Activated T-helper 2 cell treated with anti-CD3 and anti-CD28 coated beads, Interferon-gamma antibody, Interleukin-2, Interleukin-4, amounts not matched to agents 10 μg/mL and 5 μg/mL and 100 μg/mL, durations not matched to agents 14 hours and 24 hours and 36 hours (primary cell): ENCODE data around the gene MTG2. TPM values are rescaled to one million over a fixed set of nuclear protein-coding genes. Genes with fewer than 3 reads are reported as not detected.

Source experiments
- DNase-seq: peaks from one replicate; pipeline ENCODE4 v3.0.0; 2021; ENCODE audit warnings: low spot score
- H3K27ac Mint-ChIP-seq: one replicate; pipeline ENCODE4 v1.8.0; 2021; ENCODE audit warnings: mixed read lengths
- H3K27me3 Mint-ChIP-seq: one replicate; pipeline ENCODE4 v1.8.0; 2021; ENCODE audit warnings: low read depth, mixed read lengths
- H3K36me3 Mint-ChIP-seq: one replicate; pipeline ENCODE4 v1.8.0; 2021; ENCODE audit warnings: low read depth, mixed read lengths
- H3K4me1 Mint-ChIP-seq: one replicate; pipeline ENCODE4 v1.8.0; 2021; ENCODE audit warnings: low read depth, mixed read lengths
- H3K4me3 Mint-ChIP-seq: one replicate; pipeline ENCODE4 v1.8.0; 2021; ENCODE audit warnings: low read depth, mild to moderate bottlenecking, moderate library complexity, mixed read lengths
- H3K9me3 Mint-ChIP-seq: one replicate; pipeline ENCODE4 v1.8.0; 2021; ENCODE audit warnings: mixed read lengths
- intact Hi-C: fragments of 100-400 bp; cut with micrococcal nuclease; formaldehyde crosslinking; loops from one replicate; pipeline ENCODE4 v1.15.1; 2023
- total RNA-seq: library from RNA; stranded (reverse); gene quantifications from 2 replicates; pipeline ENCODE4 v1.2.3, GENCODE V29; 2022

The MTG2 gene
- total RNA-seq, 1 donor from 2014 or later: 40.2 TPM

GRCh38 chr20:62160253-62160652, 22.6 kb upstream of the MTG2 start:
- no peak overlapping the region for H3K27ac Mint-ChIP-seq
- no peak for DNase-seq
- H3K4me1 Mint-ChIP-seq: peaks cover 10% of the 10 kb centered on the region
- no peaks in the 10 kb centered on the region for H3K27me3 Mint-ChIP-seq
- no peaks in the 10 kb centered on the region for H3K9me3 Mint-ChIP-seq
- H3K36me3 Mint-ChIP-seq: peaks cover 33% of the 10 kb centered on the region
- H3K4me3 Mint-ChIP-seq: no peak overlapping the region
- intact Hi-C loops: loop anchor here (2.0 kb wide), 1 partner anchor 17 kb away; the partner anchor contains the start of genes PSMA7 and SS18L1

GRCh38 chr20:62160876-62161275, 22.0 kb upstream of the MTG2 start:
- Mint-ChIP-seq H3K9me3 (no peaks in the 10 kb centered on the region), H3K36me3 (peaks cover 31% of the 10 kb centered on the region), H3K27me3 (no peaks in the 10 kb centered on the region), H3K4me3 (no peak overlapping the region), H3K27ac (no peak overlapping the region), H3K4me1 (peaks cover 10% of the 10 kb centered on the region)
- intact Hi-C loops: loop anchor here (2.0 kb wide), 1 partner anchor 18 kb away; the partner anchor contains the start of genes PSMA7 and SS18L1
- no peak for DNase-seq

GRCh38 chr20:62161347-62161746, 21.5 kb upstream of the MTG2 start:
- Mint-ChIP-seq H3K36me3 (peaks cover 34% of the 10 kb centered on the region), H3K27me3 (no peaks in the 10 kb centered on the region), H3K9me3 (no peaks in the 10 kb centered on the region), H3K27ac (no peak overlapping the region), H3K4me1 (peaks cover 10% of the 10 kb centered on the region), H3K4me3 (no peak overlapping the region)
- no peak for DNase-seq
- intact Hi-C loops: loop anchor here (2.0 kb wide), 1 partner anchor 19 kb away; the partner anchor contains the start of genes PSMA7 and SS18L1

GRCh38 chr20:62162765-62163484, 19.9 kb upstream of the MTG2 start:
- intact Hi-C loops: no loop called here
- peaks cover 36% of the 10 kb centered on the region for H3K36me3 Mint-ChIP-seq
- H3K4me3 Mint-ChIP-seq: no peak overlapping the region
- H3K9me3 Mint-ChIP-seq: no peaks in the 10 kb centered on the region
- H3K4me1 Mint-ChIP-seq: peaks cover 10% of the 10 kb centered on the region
- no peak for DNase-seq
- H3K27me3 Mint-ChIP-seq: no peaks in the 10 kb centered on the region
- H3K27ac Mint-ChIP-seq: no peak overlapping the region

GRCh38 chr20:62163485-62163865, 19.4 kb upstream of the MTG2 start:
- no peak overlapping the region for H3K4me3 Mint-ChIP-seq
- no peaks in the 10 kb centered on the region for H3K27me3 Mint-ChIP-seq
- DNase-seq: no peak
- no peaks in the 10 kb centered on the region for H3K9me3 Mint-ChIP-seq
- no peak overlapping the region for H3K27ac Mint-ChIP-seq
- H3K4me1 Mint-ChIP-seq: peaks cover 10% of the 10 kb centered on the region
- intact Hi-C loops: no loop called here
- H3K36me3 Mint-ChIP-seq: peaks cover 38% of the 10 kb centered on the region

- Mint-ChIP-seq H3K4me3 (no peak overlapping the region), H3K36me3 (peaks cover 36% of the 10 kb centered on the region), H3K27ac (no peak overlapping the region), H3K4me1 (peaks cover 10% of the 10 kb centered on the region), H3K9me3 (no peaks in the 10 kb centered on the region), H3K27me3 (no peaks in the 10 kb centered on the region)
- no peak for DNase-seq
- intact Hi-C loops: no loop called here
Measured at GRCh38 chr20:62163986-62164762, 18.7 kb upstream of the MTG2 start.

GRCh38 chr20:62164879-62165761, 17.7 kb upstream of the MTG2 start:
- intact Hi-C loops: no loop called here
- Mint-ChIP-seq H3K27ac (no peak overlapping the region), H3K9me3 (no peaks in the 10 kb centered on the region), H3K4me1 (peaks cover 3% of the 10 kb centered on the region), H3K4me3 (no peak overlapping the region), H3K36me3 (peaks cover 30% of the 10 kb centered on the region), H3K27me3 (no peaks in the 10 kb centered on the region)
- no peak for DNase-seq

- intact Hi-C loops: no loop called here
- Mint-ChIP-seq H3K4me1 (no peaks in the 10 kb centered on the region), H3K27me3 (no peaks in the 10 kb centered on the region), H3K9me3 (no peaks in the 10 kb centered on the region), H3K4me3 (no peak overlapping the region), H3K27ac (no peak overlapping the region), H3K36me3 (peaks cover 26% of the 10 kb centered on the region)
- no peak for DNase-seq
Measured at GRCh38 chr20:62165762-62166399, 16.9 kb upstream of the MTG2 start.

- H3K4me1 Mint-ChIP-seq: no peaks in the 10 kb centered on the region
- intact Hi-C loops: no loop called here
- peaks cover 26% of the 10 kb centered on the region for H3K36me3 Mint-ChIP-seq
- no peak overlapping the region for H3K4me3 Mint-ChIP-seq
- no peaks in the 10 kb centered on the region for H3K27me3 Mint-ChIP-seq
- DNase-seq: no peak
- no peak overlapping the region for H3K27ac Mint-ChIP-seq
- no peaks in the 10 kb centered on the region for H3K9me3 Mint-ChIP-seq
Measured at GRCh38 chr20:62167474-62167873, 15.4 kb upstream of the MTG2 start.

GRCh38 chr20:62168061-62168460, 14.8 kb upstream of the MTG2 start:
- H3K27ac Mint-ChIP-seq: no peak overlapping the region
- no peaks in the 10 kb centered on the region for H3K4me1 Mint-ChIP-seq
- DNase-seq: no peak
- intact Hi-C loops: no loop called here
- no peaks in the 10 kb centered on the region for H3K27me3 Mint-ChIP-seq
- H3K9me3 Mint-ChIP-seq: no peaks in the 10 kb centered on the region
- peaks cover 26% of the 10 kb centered on the region for H3K36me3 Mint-ChIP-seq
- no peak overlapping the region for H3K4me3 Mint-ChIP-seq

- H3K4me3 Mint-ChIP-seq: no peak overlapping the region
- H3K9me3 Mint-ChIP-seq: no peaks in the 10 kb centered on the region
- H3K4me1 Mint-ChIP-seq: no peaks in the 10 kb centered on the region
- no peak for DNase-seq
- intact Hi-C loops: no loop called here
- H3K27me3 Mint-ChIP-seq: no peaks in the 10 kb centered on the region
- no peak overlapping the region for H3K27ac Mint-ChIP-seq
- H3K36me3 Mint-ChIP-seq: peaks cover 22% of the 10 kb centered on the region
Measured at GRCh38 chr20:62168890-62169435, 13.9 kb upstream of the MTG2 start.

- H3K9me3 Mint-ChIP-seq: no peaks in the 10 kb centered on the region
- no peak overlapping the region for H3K4me3 Mint-ChIP-seq
- peaks cover 19% of the 10 kb centered on the region for H3K36me3 Mint-ChIP-seq
- H3K4me1 Mint-ChIP-seq: no peaks in the 10 kb centered on the region
- H3K27me3 Mint-ChIP-seq: no peaks in the 10 kb centered on the region
- no peak overlapping the region for H3K27ac Mint-ChIP-seq
- DNase-seq: no peak
- intact Hi-C loops: no loop called here
Measured at GRCh38 chr20:62170536-62170935, 12.3 kb upstream of the MTG2 start.
